Effector memory CD8-positive, alpha-beta T cell (primary cell): ENCODE data around the gene NEU2.
A peak's percentile ranks its signal among the peaks of the same experiment; 100 is the strongest.
"Not testable (repeated sequence)": the region's sequence is repeated elsewhere in the genome, so short reads cannot be mapped to it uniquely, and the experiment has no call there.

Experiments
- ATAC-seq: fragments of 150-1000 bp; cut with Tn5 transposase; replicated peaks from 2 replicates; pipeline ENCODE4 v1.10.0; 2021; ENCODE audit warnings: mild to moderate bottlenecking, moderate library complexity
- DNase-seq, 3 experiments: peaks; one replicate each; pipeline ENCODE4 v3.0.0; 2021
- H3K27ac Mint-ChIP-seq, 2 donors: one replicate each; pipeline ENCODE4 v1.8.0; 2022; ENCODE audit warnings: mild to moderate bottlenecking in 2 of 2, mixed read lengths in 2 of 2, moderate library complexity in 2 of 2
- H3K27me3 Mint-ChIP-seq, 2 donors: one replicate each; pipeline ENCODE4 v1.8.0; 2022; ENCODE audit warnings: mixed read lengths in 2 of 2
- H3K36me3 Mint-ChIP-seq: one replicate; pipeline ENCODE4 v1.8.0; 2022; ENCODE audit warnings: mild to moderate bottlenecking, moderate library complexity, mixed read lengths; ENCODE audit not compliant: insufficient read depth
- H3K4me1 Mint-ChIP-seq, 2 donors: one replicate each; pipeline ENCODE4 v1.8.0; 2022; ENCODE audit warnings: low read depth in 2 of 2, mixed read lengths in 2 of 2
- H3K4me3 Mint-ChIP-seq, 2 donors: one replicate each; pipeline ENCODE4 v1.8.0; 2022; ENCODE audit warnings: mild to moderate bottlenecking in 2 of 2, mixed read lengths in 2 of 2, moderate library complexity in 2 of 2
- H3K9me3 Mint-ChIP-seq, 2 donors: one replicate each; pipeline ENCODE4 v1.8.0; 2022; ENCODE audit warnings: mixed read lengths in 2 of 2

Gene NEU2

DNA sequence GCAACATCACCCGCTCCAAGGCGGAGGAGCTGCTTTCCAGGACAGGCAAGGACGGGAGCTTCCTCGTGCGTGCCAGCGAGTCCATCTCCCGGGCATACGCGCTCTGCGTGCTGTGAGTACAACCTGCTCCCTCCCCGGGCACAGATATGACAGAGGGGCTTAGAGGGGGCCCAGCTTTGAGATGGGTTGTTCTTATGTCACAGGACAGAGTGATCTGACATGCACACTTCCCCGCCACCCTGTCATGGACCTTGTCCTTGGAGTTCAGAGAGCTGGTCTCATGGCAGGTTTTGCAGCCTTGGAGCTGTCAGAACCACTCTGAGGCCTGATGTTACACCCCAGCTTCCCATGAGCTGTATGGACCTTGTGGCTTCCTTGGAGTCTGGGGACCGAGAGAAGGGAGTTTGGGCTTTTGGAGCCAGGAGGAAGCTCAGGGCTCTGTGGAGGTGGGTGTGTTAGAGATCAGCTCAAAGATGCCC is 28.1 kb downstream of the NEU2 start:
- peak overlapping the region; percentile 90 to 95 for H3K27ac Mint-ChIP-seq
- H3K9me3 Mint-ChIP-seq, result no peaks in the 10 kb centered on the region
- peaks cover 48% of the 10 kb centered on the region for H3K36me3 Mint-ChIP-seq
- H3K4me1 Mint-ChIP-seq, result peaks cover 51 to 56% of the 10 kb centered on the region in 2 donors
- no peaks in the 10 kb centered on the region for H3K27me3 Mint-ChIP-seq
- ATAC-seq (peak; percentile 11), DNase-seq (no peak)
- peak overlapping the region; percentile 85 to 99 for H3K4me3 Mint-ChIP-seq

DNA sequence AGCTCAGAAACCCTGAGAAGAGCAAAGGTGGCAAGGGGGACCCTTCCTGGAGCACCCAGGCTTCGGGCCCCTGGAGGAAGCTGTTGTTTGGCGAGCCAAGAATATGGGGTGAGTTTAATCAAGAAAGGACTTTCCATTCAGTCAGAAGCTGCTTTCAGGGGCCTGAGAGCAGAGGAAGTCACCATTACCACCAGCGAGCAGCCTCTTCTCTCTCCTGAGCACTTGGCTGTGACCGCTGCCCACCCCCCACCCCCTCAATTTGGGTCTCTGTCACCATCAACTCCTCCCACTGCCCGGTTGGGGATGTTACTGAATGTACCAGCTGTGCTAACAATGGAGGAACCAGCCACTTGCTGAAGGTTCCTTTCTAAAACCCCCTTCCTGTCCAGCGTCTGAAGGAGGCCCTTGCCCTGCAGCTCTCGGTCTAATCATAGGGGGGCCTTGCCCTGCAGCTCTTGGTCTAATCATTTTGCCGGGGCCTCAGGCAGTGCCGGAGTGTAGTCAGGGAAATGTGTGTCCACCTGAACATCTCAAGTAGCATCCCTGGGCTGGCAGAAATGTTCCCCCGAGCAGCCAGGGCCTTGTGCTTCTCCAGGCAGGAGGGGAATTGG is 28.6 kb downstream of the NEU2 start:
- peak overlapping the region; percentile 85 to 99 for H3K4me3 Mint-ChIP-seq
- peak overlapping the region; percentile 90 to 95 for H3K27ac Mint-ChIP-seq
- H3K36me3 Mint-ChIP-seq, result peaks cover 50% of the 10 kb centered on the region
- no peak for ATAC-seq
- no peaks in the 10 kb centered on the region for H3K9me3 Mint-ChIP-seq
- H3K27me3 Mint-ChIP-seq, result no peaks in the 10 kb centered on the region
- DNase-seq, result no peak
- H3K4me1 Mint-ChIP-seq, result peaks cover 54 to 60% of the 10 kb centered on the region in 2 donors

DNA sequence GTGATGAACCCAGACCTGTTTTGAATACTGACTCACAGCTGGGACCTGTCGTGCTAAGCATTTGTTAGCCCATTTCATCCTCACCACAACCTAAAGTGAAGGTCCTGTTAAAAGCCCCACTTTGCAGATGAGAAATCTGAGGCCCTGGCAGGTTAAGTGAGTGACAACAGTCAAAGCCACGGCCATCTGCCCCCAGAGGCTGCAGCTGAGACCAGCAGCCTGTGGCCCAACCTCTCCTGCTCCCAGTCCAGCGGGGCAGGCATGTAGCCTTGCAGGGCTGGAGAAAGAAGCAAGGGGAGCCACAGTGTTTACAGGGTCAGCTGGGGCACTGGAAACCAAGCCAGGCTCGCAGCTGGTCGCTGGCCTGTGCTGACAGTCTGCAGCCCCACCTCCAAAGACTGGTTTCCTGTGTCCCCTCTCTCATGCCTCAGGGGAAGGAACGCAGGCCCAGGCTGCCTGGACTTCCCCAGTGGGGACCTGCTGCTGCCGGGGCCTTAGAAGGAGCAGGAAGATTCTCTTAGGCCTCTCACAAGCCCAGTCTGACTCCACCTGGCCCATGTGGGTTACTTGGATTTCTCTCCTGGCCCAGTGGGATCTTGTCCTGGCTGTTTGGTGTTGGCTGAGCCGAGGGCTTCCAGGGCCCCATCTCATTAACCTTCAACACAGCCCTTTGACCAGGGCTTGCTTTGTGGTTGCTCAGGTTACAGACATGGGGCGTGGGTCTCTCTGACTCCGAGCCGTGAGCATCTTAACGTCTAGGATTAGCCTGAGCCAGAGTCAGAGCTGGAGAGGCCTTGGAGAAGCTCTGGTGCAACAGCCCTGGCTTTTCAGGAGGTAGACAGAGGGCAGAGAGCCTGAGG is 29.3 kb downstream of the NEU2 start:
- Mint-ChIP-seq H3K36me3 (peaks cover 58% of the 10 kb centered on the region), H3K4me1 (peaks cover 60 to 65% of the 10 kb centered on the region in 2 donors)
- peak; percentile 23 for ATAC-seq

GRCh38 chr2:233062451-233062850 is 30.0 kb downstream of the NEU2 start:
- DNase-seq (no peak), ATAC-seq (no peak)
- H3K36me3 Mint-ChIP-seq, result peaks cover 64% of the 10 kb centered on the region
- peak overlapping the region; percentile 90 to 95 for H3K27ac Mint-ChIP-seq
- no peaks in the 10 kb centered on the region for H3K9me3 Mint-ChIP-seq
- peaks cover 65% of the 10 kb centered on the region in 2 donors for H3K4me1 Mint-ChIP-seq
- peak overlapping the region; percentile 85 to 99 for H3K4me3 Mint-ChIP-seq
- H3K27me3 Mint-ChIP-seq, result no peaks in the 10 kb centered on the region

More for the DNA sequence above, 29.3 kb downstream of the NEU2 start:
- no peak for DNase-seq
- peak overlapping the region; percentile 90 to 95 for H3K27ac Mint-ChIP-seq
- peak overlapping the region; percentile 85 to 99 for H3K4me3 Mint-ChIP-seq
- no peaks in the 10 kb centered on the region for H3K9me3 Mint-ChIP-seq
- no peaks in the 10 kb centered on the region for H3K27me3 Mint-ChIP-seq

- Mint-ChIP-seq H3K4me3 (peak overlapping the region; percentile 85 to 99), H3K36me3 (peaks cover 67% of the 10 kb centered on the region), H3K9me3 (no peaks in the 10 kb centered on the region), H3K4me1 (peaks cover 66 to 68% of the 10 kb centered on the region in 2 donors), H3K27me3 (no peaks in the 10 kb centered on the region), H3K27ac (peak overlapping the region; percentile 90 to 95)
- no peak for DNase-seq
- no peak for ATAC-seq
Measured at GRCh38 chr2:233062946-233063268, 30.4 kb downstream of the NEU2 start.

DNA sequence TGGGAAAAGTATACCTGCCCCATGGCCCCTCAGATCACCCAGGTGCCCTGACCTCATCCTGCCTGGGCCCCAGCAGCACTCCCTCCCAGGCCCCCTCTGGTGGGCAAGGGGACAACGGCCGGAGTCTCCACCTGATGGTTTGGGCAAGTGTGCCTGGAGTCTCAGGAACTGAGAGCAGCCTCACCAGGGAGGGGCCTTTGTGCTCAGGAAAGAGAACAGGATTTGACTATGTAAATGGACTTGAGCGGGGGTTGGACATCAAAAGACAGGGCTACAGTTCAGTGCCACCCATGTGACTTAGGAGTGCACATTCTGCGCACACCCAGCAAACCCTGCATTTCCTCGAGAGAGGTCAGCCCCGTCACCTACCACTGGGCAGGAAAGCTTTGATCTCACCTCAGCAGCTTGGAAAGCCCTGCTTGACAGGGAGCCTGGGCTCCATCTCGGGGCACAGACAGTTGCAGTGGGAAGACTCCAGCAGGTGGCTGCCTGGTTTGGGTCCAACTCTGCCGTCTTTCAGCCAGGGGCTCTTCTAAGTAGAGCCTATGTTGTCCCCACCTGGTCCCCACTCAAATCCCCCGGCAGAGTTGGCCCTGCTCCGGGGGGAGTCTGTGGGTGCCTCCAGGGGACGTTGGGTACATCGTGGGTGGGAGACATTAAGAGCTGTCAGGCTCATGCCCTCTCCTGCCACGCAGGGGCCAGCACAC is 30.9 kb downstream of the NEU2 start:
- DNase-seq (no peak), ATAC-seq (peak; percentile 37)
- H3K27ac Mint-ChIP-seq, result peak overlapping the region; percentile 90 to 95
- H3K4me3 Mint-ChIP-seq, result peak overlapping the region; percentile 85 to 99
- H3K27me3 Mint-ChIP-seq, result no peaks in the 10 kb centered on the region
- no peaks in the 10 kb centered on the region for H3K9me3 Mint-ChIP-seq
- H3K4me1 Mint-ChIP-seq, result peaks cover 65 to 69% of the 10 kb centered on the region in 2 donors
- H3K36me3 Mint-ChIP-seq, result peaks cover 69% of the 10 kb centered on the region

GRCh38 chr2:233063976-233064411 is 31.5 kb downstream of the NEU2 start:
- H3K27ac Mint-ChIP-seq, result peak overlapping the region; percentile 90 to 95
- H3K4me3 Mint-ChIP-seq, result peak overlapping the region; percentile 85 to 99
- peaks cover 70 to 71% of the 10 kb centered on the region in 2 donors for H3K4me1 Mint-ChIP-seq
- ATAC-seq (no peak), DNase-seq (no peak)
- no peaks in the 10 kb centered on the region for H3K9me3 Mint-ChIP-seq
- H3K36me3 Mint-ChIP-seq, result peaks cover 72% of the 10 kb centered on the region
- no peaks in the 10 kb centered on the region for H3K27me3 Mint-ChIP-seq

- Mint-ChIP-seq H3K27ac (peak overlapping the region; percentile 36 to 90), H3K9me3 (no peaks in the 10 kb centered on the region), H3K4me3 (peak overlapping the region; percentile 85 to 99), H3K4me1 (peaks cover 72 to 77% of the 10 kb centered on the region in 2 donors), H3K27me3 (no peaks in the 10 kb centered on the region), H3K36me3 (peaks cover 73% of the 10 kb centered on the region)
- no peak for DNase-seq
- no peak for ATAC-seq
Measured at GRCh38 chr2:233064530-233065199, 32.2 kb downstream of the NEU2 start.

GRCh38 chr2:233065200-233065589 is 32.7 kb downstream of the NEU2 start:
- peaks cover 72% of the 10 kb centered on the region for H3K36me3 Mint-ChIP-seq
- peak overlapping the region; percentile 85 to 99 for H3K4me3 Mint-ChIP-seq
- H3K27me3 Mint-ChIP-seq, DNase-seq, H3K9me3 Mint-ChIP-seq, ATAC-seq: not testable (repeated sequence)
- peak overlapping the region in 1 of 2 donors; percentile 87 for H3K27ac Mint-ChIP-seq
- H3K4me1 Mint-ChIP-seq, result peaks cover 72 to 78% of the 10 kb centered on the region in 2 donors

GRCh38 chr2:233065954-233066470 is 33.5 kb downstream of the NEU2 start:
- DNase-seq (no peak), ATAC-seq (no peak)
- peaks cover 74% of the 10 kb centered on the region for H3K36me3 Mint-ChIP-seq
- peak overlapping the region; percentile 53 to 87 for H3K27ac Mint-ChIP-seq
- peak overlapping the region; percentile 62 to 66 for H3K4me3 Mint-ChIP-seq
- no peaks in the 10 kb centered on the region for H3K9me3 Mint-ChIP-seq
- H3K4me1 Mint-ChIP-seq, result peaks cover 79 to 81% of the 10 kb centered on the region in 2 donors
- no peaks in the 10 kb centered on the region for H3K27me3 Mint-ChIP-seq

GRCh38 chr2:233068762-233069418 is 36.4 kb downstream of the NEU2 start:
- peak overlapping the region; percentile 42 to 66 for H3K4me3 Mint-ChIP-seq
- H3K27me3 Mint-ChIP-seq, result no peaks in the 10 kb centered on the region
- ATAC-seq, result no peak
- H3K9me3 Mint-ChIP-seq, result no peaks in the 10 kb centered on the region
- peaks cover 67 to 70% of the 10 kb centered on the region in 2 donors for H3K4me1 Mint-ChIP-seq
- DNase-seq, result no peak
- H3K36me3 Mint-ChIP-seq, result peaks cover 56% of the 10 kb centered on the region
- H3K27ac Mint-ChIP-seq, result peak overlapping the region in 1 of 2 donors; percentile 81

GRCh38 chr2:233072838-233073237 is 40.4 kb downstream of the NEU2 start:
- DNase-seq, result no peak
- Mint-ChIP-seq H3K27ac (no peak overlapping the region), H3K4me3 (no peak overlapping the region), H3K36me3 (peaks cover 24% of the 10 kb centered on the region), H3K4me1 (peaks cover 36 to 47% of the 10 kb centered on the region in 2 donors), H3K27me3 (no peaks in the 10 kb centered on the region), H3K9me3 (no peaks in the 10 kb centered on the region)
- ATAC-seq, result no peak
